Activated T-helper 1 cell treated with anti-CD3 and anti-CD28 coated beads, Interleukin-12 subunit alpha, Interleukin-12 subunit beta, Interleukin-2, Interleukin-4 antibody, amounts not matched to agents 30 ng/mL and 10 ng/mL and 1 ng/mL, durations not matched to agents 14 hours and 24 hours and 36 hours (primary cell): ENCODE results near the gene SH3RF3. TPM values are rescaled to one million over a fixed set of nuclear protein-coding genes. Genes with fewer than 3 reads are reported as not detected.

Experiments used
- DNase-seq: peaks from one replicate; pipeline ENCODE4 v3.0.0; 2021; ENCODE audit warnings: low spot score
- H3K27ac Mint-ChIP-seq: one replicate; pipeline ENCODE4 v1.8.0; 2021; ENCODE audit warnings: mild to moderate bottlenecking, mixed read lengths
- H3K27me3 Mint-ChIP-seq: one replicate; pipeline ENCODE4 v1.8.0; 2022; ENCODE audit warnings: mild to moderate bottlenecking, moderate library complexity, mixed read lengths; ENCODE audit not compliant: insufficient read depth
- H3K36me3 Mint-ChIP-seq: one replicate; pipeline ENCODE4 v1.8.0; 2021; ENCODE audit warnings: low read depth, mixed read lengths
- H3K4me1 Mint-ChIP-seq: one replicate; pipeline ENCODE4 v1.8.0; 2021; ENCODE audit warnings: low read depth, mixed read lengths
- H3K4me3 Mint-ChIP-seq: one replicate; pipeline ENCODE4 v1.8.0; 2021; ENCODE audit warnings: mild to moderate bottlenecking, moderate library complexity, mixed read lengths
- H3K9me3 Mint-ChIP-seq: one replicate; pipeline ENCODE4 v1.8.0; 2021; ENCODE audit warnings: mixed read lengths
- intact Hi-C: fragments of 100-400 bp; cut with micrococcal nuclease; formaldehyde crosslinking; loops from one replicate; pipeline ENCODE4 v1.15.1; 2024
- total RNA-seq: library from RNA; stranded (reverse); gene quantifications from 2 replicates; pipeline ENCODE4 v1.2.3, GENCODE V29; 2022

The SH3RF3 gene
- total RNA-seq, 1 donor from 2014 or later: 0.39 TPM

- intact Hi-C loops: no loop called here
- Mint-ChIP-seq H3K27me3 (peaks cover 34% of the 10 kb centered on the region), H3K4me1 (peaks cover 17% of the 10 kb centered on the region), H3K36me3 (no peaks in the 10 kb centered on the region), H3K4me3 (no peak overlapping the region), H3K27ac (no peak overlapping the region), H3K9me3 (no peaks in the 10 kb centered on the region)
- DNase-seq: no peak
These were observed 5.3 kb upstream of the SH3RF3 start for GRCh38 chr2:109123586-109124201.

GRCh38 chr2:109124982-109125592, 3.9 kb upstream of the SH3RF3 start:
- Mint-ChIP-seq H3K4me1 (peaks cover 18% of the 10 kb centered on the region), H3K27ac (no peak overlapping the region), H3K27me3 (peaks cover 37% of the 10 kb centered on the region), H3K36me3 (no peaks in the 10 kb centered on the region), H3K4me3 (no peak overlapping the region), H3K9me3 (no peaks in the 10 kb centered on the region)
- intact Hi-C loops: loop anchor here (5.0 kb wide), 4 partner anchors 93 to 268 kb away; no protein-coding TSS in a partner anchor
- DNase-seq: no peak

- Mint-ChIP-seq H3K36me3 (no peaks in the 10 kb centered on the region), H3K4me3 (no peak overlapping the region), H3K9me3 (no peaks in the 10 kb centered on the region), H3K27me3 (peaks cover 45% of the 10 kb centered on the region), H3K27ac (no peak overlapping the region), H3K4me1 (peaks cover 22% of the 10 kb centered on the region)
- intact Hi-C loops: loop anchor here (5.0 kb wide), 4 partner anchors 94 to 269 kb away; no protein-coding TSS in a partner anchor
- DNase-seq: no peak
These were observed 3.2 kb upstream of the SH3RF3 start for GRCh38 chr2:109125593-109126500.

- intact Hi-C loops: loop anchor here (5.0 kb wide), 4 partner anchors 94 to 269 kb away; no protein-coding TSS in a partner anchor
- Mint-ChIP-seq H3K4me1 (peaks cover 22% of the 10 kb centered on the region), H3K9me3 (no peaks in the 10 kb centered on the region), H3K27me3 (peaks cover 45% of the 10 kb centered on the region), H3K4me3 (no peak overlapping the region), H3K27ac (no peak overlapping the region), H3K36me3 (no peaks in the 10 kb centered on the region)
- no peak for DNase-seq
These were observed 2.5 kb upstream of the SH3RF3 start for GRCh38 chr2:109126501-109126860.

GRCh38 chr2:109127556-109127955, 1.4 kb upstream of the SH3RF3 start:
- intact Hi-C loops: loop anchor here (5.0 kb wide), 4 partner anchors 95 to 270 kb away; no protein-coding TSS in a partner anchor

GRCh38 chr2:109128048-109128615, 873 bp upstream of the SH3RF3 start:
- Mint-ChIP-seq H3K9me3 (no peaks in the 10 kb centered on the region), H3K36me3 (no peaks in the 10 kb centered on the region), H3K27me3 (peaks cover 50% of the 10 kb centered on the region), H3K4me1 (peaks cover 22% of the 10 kb centered on the region), H3K27ac (no peak overlapping the region), H3K4me3 (peak overlapping the region; percentile 70)
- intact Hi-C loops: loop anchor here (1.0 to 5.0 kb wide), 6 partner anchors 87 to 382 kb away; no protein-coding TSS in a partner anchor
- peak; percentile 21 for DNase-seq

More at GRCh38 chr2:109127556-109127955, 1.4 kb upstream of the SH3RF3 start:
- Mint-ChIP-seq H3K4me3 (peak overlapping the region; percentile 59), H3K36me3 (no peaks in the 10 kb centered on the region), H3K4me1 (peaks cover 22% of the 10 kb centered on the region), H3K9me3 (no peaks in the 10 kb centered on the region), H3K27me3 (peaks cover 45% of the 10 kb centered on the region), H3K27ac (no peak overlapping the region)
- no peak for DNase-seq

GRCh38 chr2:109129356-109129920, 433 bp downstream of the SH3RF3 start:
- Mint-ChIP-seq H3K9me3 (no peaks in the 10 kb centered on the region), H3K4me1 (peaks cover 22% of the 10 kb centered on the region), H3K27ac (no peak overlapping the region), H3K4me3 (no peak overlapping the region), H3K36me3 (no peaks in the 10 kb centered on the region), H3K27me3 (peaks cover 58% of the 10 kb centered on the region)
- DNase-seq: no peak
- intact Hi-C loops: loop anchor here (2.0 to 5.0 kb wide), 5 partner anchors 85 to 272 kb away; no protein-coding TSS in a partner anchor

GRCh38 chr2:109129921-109130722, 1.1 kb downstream of the SH3RF3 start:
- intact Hi-C loops: loop anchor here (2.0 to 5.0 kb wide), 6 partner anchors 85 to 482 kb away; partner anchors contain the start of genes SEPTIN10 and SOWAHC
- Mint-ChIP-seq H3K27me3 (peaks cover 57% of the 10 kb centered on the region), H3K36me3 (no peaks in the 10 kb centered on the region), H3K27ac (peak overlapping the region; percentile 79), H3K4me1 (peaks cover 22% of the 10 kb centered on the region), H3K4me3 (peak overlapping the region; percentile 82), H3K9me3 (no peaks in the 10 kb centered on the region)
- no peak for DNase-seq

GRCh38 chr2:109130723-109130995, 1.7 kb downstream of the SH3RF3 start:
- peak overlapping the region; percentile 40 for H3K4me3 Mint-ChIP-seq
- peaks cover 56% of the 10 kb centered on the region for H3K27me3 Mint-ChIP-seq
- DNase-seq: no peak
- intact Hi-C loops: loop anchor here (5.0 kb wide), 1 partner anchor 482 kb away; the partner anchor contains the start of genes SEPTIN10 and SOWAHC
- no peaks in the 10 kb centered on the region for H3K9me3 Mint-ChIP-seq
- H3K27ac Mint-ChIP-seq: no peak overlapping the region
- H3K36me3 Mint-ChIP-seq: no peaks in the 10 kb centered on the region
- H3K4me1 Mint-ChIP-seq: peaks cover 22% of the 10 kb centered on the region

- H3K36me3 Mint-ChIP-seq: no peaks in the 10 kb centered on the region
- H3K4me1 Mint-ChIP-seq: peaks cover 13% of the 10 kb centered on the region
- H3K27me3 Mint-ChIP-seq: peaks cover 61% of the 10 kb centered on the region
- H3K27ac Mint-ChIP-seq: no peak overlapping the region
- no peaks in the 10 kb centered on the region for H3K9me3 Mint-ChIP-seq
- DNase-seq: no peak
- intact Hi-C loops: loop anchor here (5.0 kb wide), 1 partner anchor 481 kb away; the partner anchor contains the start of genes SEPTIN10 and SOWAHC
- no peak overlapping the region for H3K4me3 Mint-ChIP-seq
These were observed 2.8 kb downstream of the SH3RF3 start for GRCh38 chr2:109131777-109132176.

GRCh38 chr2:109132626-109133025, 3.6 kb downstream of the SH3RF3 start:
- H3K4me1 Mint-ChIP-seq: peaks cover 9% of the 10 kb centered on the region
- H3K27me3 Mint-ChIP-seq: peaks cover 61% of the 10 kb centered on the region
- no peak overlapping the region for H3K4me3 Mint-ChIP-seq
- H3K9me3 Mint-ChIP-seq: no peaks in the 10 kb centered on the region
- no peaks in the 10 kb centered on the region for H3K36me3 Mint-ChIP-seq
- no peak for DNase-seq
- no peak overlapping the region for H3K27ac Mint-ChIP-seq
- intact Hi-C loops: loop anchor here (5.0 kb wide), 1 partner anchor 480 kb away; the partner anchor contains the start of genes SEPTIN10 and SOWAHC
